ENCODE results near the gene TRMT6. TPM values are rescaled to one million over a fixed set of nuclear protein-coding genes. Genes with fewer than 3 reads are reported as not detected.

Gene TRMT6
- polyA plus RNA-seq, 1 donor (not counting 4 experiments of a cell fraction or from before 2014, with no cell fraction given), result 26.3 TPM

GRCh38 chr20:5974531-5974930 lies 24.2 kb upstream of the TRMT6 start:
- Histone ChIP-seq H3K9me3 (ENCODE audit: control insufficient read depth, low read depth, low read length) (no peaks in the 10 kb centered on the region), H3K4me2 (ENCODE audit: control insufficient read depth, extremely low read depth, insufficient read depth, low read depth, low read length) (no peak overlapping the region), H3K27ac (ENCODE audit: control insufficient read depth, insufficient read depth, low read length) (no peak overlapping the region), H3K36me3 (ENCODE audit: control insufficient read depth in 2 of 2, extremely low read depth in 1 of 2, insufficient read depth in 2 of 2, low read length in 2 of 2) (peaks cover 5 to 7% of the 10 kb centered on the region in 2 experiments), H3K9me1 (ENCODE audit: control insufficient read depth, extremely low read depth, insufficient read depth, low read length) (no peaks in the 10 kb centered on the region), H3K4me1 (ENCODE audit: control insufficient read depth, extremely low read depth, insufficient read depth, low read length) (no peaks in the 10 kb centered on the region), H3K4me3 (ENCODE audit: control insufficient read depth in 2 of 3, extremely low read depth in 1 of 3, insufficient read depth in 2 of 3, low read depth in 1 of 3, low read length in 3 of 3) (no peak overlapping the region), H3K79me2 (ENCODE audit: control insufficient read depth, insufficient read depth, low read length) (no peaks in the 10 kb centered on the region), H3K9ac (ENCODE audit: control insufficient read depth, extremely low read depth, insufficient read depth, low read length) (no peak overlapping the region), H2AFZ (ENCODE audit: control insufficient read depth, low read length) (no peak overlapping the region), H3K27me3 (ENCODE audit: control insufficient read depth, extremely low read depth, insufficient read depth, low read length) (no peaks in the 10 kb centered on the region), H4K20me1 (ENCODE audit: control insufficient read depth, extremely low read depth, insufficient read depth, low read length) (no peaks in the 10 kb centered on the region)
- dilution Hi-C loops (cut with MboI; ENCODE audit: extremely low pct_ligation_motif_present, low sequenced_read_pairs), result no loop called here
- DNase-seq (ENCODE audit: low read depth, low spot score), result no peak
- TF ChIP-seq, protein P1, sequence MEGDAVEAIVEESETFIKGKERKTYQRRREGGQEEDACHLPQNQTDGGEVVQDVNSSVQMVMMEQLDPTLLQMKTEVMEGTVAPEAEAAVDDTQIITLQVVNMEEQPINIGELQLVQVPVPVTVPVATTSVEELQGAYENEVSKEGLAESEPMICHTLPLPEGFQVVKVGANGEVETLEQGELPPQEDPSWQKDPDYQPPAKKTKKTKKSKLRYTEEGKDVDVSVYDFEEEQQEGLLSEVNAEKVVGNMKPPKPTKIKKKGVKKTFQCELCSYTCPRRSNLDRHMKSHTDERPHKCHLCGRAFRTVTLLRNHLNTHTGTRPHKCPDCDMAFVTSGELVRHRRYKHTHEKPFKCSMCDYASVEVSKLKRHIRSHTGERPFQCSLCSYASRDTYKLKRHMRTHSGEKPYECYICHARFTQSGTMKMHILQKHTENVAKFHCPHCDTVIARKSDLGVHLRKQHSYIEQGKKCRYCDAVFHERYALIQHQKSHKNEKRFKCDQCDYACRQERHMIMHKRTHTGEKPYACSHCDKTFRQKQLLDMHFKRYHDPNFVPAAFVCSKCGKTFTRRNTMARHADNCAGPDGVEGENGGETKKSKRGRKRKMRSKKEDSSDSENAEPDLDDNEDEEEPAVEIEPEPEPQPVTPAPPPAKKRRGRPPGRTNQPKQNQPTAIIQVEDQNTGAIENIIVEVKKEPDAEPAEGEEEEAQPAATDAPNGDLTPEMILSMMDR (optimal IDR thresholded peaks at IDR 0.05 in 1 of 3, IDR thresholded peaks at IDR 0.05 in 1 of 3, conservative IDR thresholded peaks at IDR 0.05 in 1 of 3; ENCODE audit: extremely low read depth in 1 of 3, insufficient read depth in 2 of 3, low read length in 3 of 3), result no peak
- TF ChIP-seq EZH2 (IDR thresholded peaks at IDR 0.05; ENCODE audit: low read length), result no peak
- no peak for FAIRE-seq

DNA sequence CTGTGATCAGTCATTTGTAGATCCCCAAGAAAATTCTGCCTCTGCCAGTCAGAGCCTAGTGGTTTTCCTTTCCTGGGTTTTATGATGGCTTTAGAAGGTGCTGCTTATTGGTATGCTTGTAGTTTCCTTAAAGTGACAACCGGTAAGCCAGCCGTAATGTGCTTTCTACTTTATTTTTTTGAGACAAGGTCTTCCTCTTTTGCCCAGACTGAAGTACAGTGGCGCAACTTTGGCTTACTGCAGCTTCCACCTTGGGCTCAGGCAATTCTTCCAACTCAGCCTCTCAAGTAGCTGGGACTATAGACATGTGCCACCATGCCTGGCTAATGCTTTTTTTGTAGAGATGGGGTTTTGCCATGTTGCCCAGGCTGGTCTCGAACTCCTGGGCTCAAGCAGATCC lies 23.6 kb upstream of the TRMT6 start:
- no peak overlapping the region for H3K4me2 ChIP-seq (ENCODE audit: control insufficient read depth, extremely low read depth, insufficient read depth, low read depth, low read length)

More for the DNA sequence above, 23.6 kb upstream of the TRMT6 start:
- Histone ChIP-seq H3K4me3 (ENCODE audit: control insufficient read depth in 2 of 3, extremely low read depth in 1 of 3, insufficient read depth in 2 of 3, low read depth in 1 of 3, low read length in 3 of 3) (no peak overlapping the region), H3K79me2 (ENCODE audit: control insufficient read depth, insufficient read depth, low read length) (no peaks in the 10 kb centered on the region), H3K9me1 (ENCODE audit: control insufficient read depth, extremely low read depth, insufficient read depth, low read length) (no peaks in the 10 kb centered on the region), H3K9ac (ENCODE audit: control insufficient read depth, extremely low read depth, insufficient read depth, low read length) (no peak overlapping the region), H3K9me3 (ENCODE audit: control insufficient read depth, low read depth, low read length) (no peaks in the 10 kb centered on the region), H3K27ac (ENCODE audit: control insufficient read depth, insufficient read depth, low read length) (no peak overlapping the region), H4K20me1 (ENCODE audit: control insufficient read depth, extremely low read depth, insufficient read depth, low read length) (no peaks in the 10 kb centered on the region), H3K36me3 (ENCODE audit: control insufficient read depth in 2 of 2, extremely low read depth in 1 of 2, insufficient read depth in 2 of 2, low read length in 2 of 2) (peaks cover 4% of the 10 kb centered on the region in 2 experiments), H3K4me1 (ENCODE audit: control insufficient read depth, extremely low read depth, insufficient read depth, low read length) (no peaks in the 10 kb centered on the region), H2AFZ (ENCODE audit: control insufficient read depth, low read length) (no peak overlapping the region), H3K27me3 (ENCODE audit: control insufficient read depth, extremely low read depth, insufficient read depth, low read length) (no peaks in the 10 kb centered on the region)
- TF ChIP-seq, protein P1 (optimal IDR thresholded peaks at IDR 0.05 in 1 of 3, IDR thresholded peaks at IDR 0.05 in 1 of 3, conservative IDR thresholded peaks at IDR 0.05 in 1 of 3; ENCODE audit: extremely low read depth in 1 of 3, insufficient read depth in 2 of 3, low read length in 3 of 3), result no peak
- TF ChIP-seq EZH2 (IDR thresholded peaks at IDR 0.05; ENCODE audit: low read length), result no peak
- DNase-seq (ENCODE audit: low read depth, low spot score), result no peak
- FAIRE-seq, result no peak
- dilution Hi-C loops (cut with MboI; ENCODE audit: extremely low pct_ligation_motif_present, low sequenced_read_pairs), result no loop called here

All from keratinocyte (primary cell).